ENCODE measurements around the gene SLC25A39.

- no peak for TF ChIP-seq CTCF (IDR thresholded peaks at IDR 0.05; ENCODE audit: insufficient read depth, low read length)
- no peak for TF ChIP-seq GABPA (IDR thresholded peaks at IDR 0.05; ENCODE audit: low read depth)
Measured at GRCh38 chr17:44362459-44362948, 37.9 kb upstream of the SLC25A39 start.
